ENCODE measurements around the gene TPPP2.

Gene TPPP2

GRCh38 chr14:21056520-21057163 is 26.6 kb downstream of the TPPP2 start:
- no peak for DNase-seq

- peak in 1 of 56 donors; percentile 1 for DNase-seq
Observed at GRCh38 chr14:21057803-21058675, 28.0 kb downstream of the TPPP2 start, which contains the start of gene RNASE8. RNASE8 (plus strand) TSS chr14:21057822; CDS start chr14:21057893, 71 bp downstream.

- DNase-seq: no peak
Observed at GRCh38 chr14:21058903-21059302, 28.9 kb downstream of the TPPP2 start.

GRCh38 chr14:21059842-21060613 is 30.0 kb downstream of the TPPP2 start:
- DNase-seq: peak in 21 of 56 donors; percentile 5 to 52 (median 16)

- no peak for DNase-seq
Observed at GRCh38 chr14:21060614-21061346, 30.8 kb downstream of the TPPP2 start.

- no peak for DNase-seq
Observed at GRCh38 chr14:21061347-21061668, 31.3 kb downstream of the TPPP2 start.

- no peak for DNase-seq
Observed at GRCh38 chr14:21063479-21063878, 33.5 kb downstream of the TPPP2 start.

- DNase-seq: peak in 1 of 56 donors; percentile 9
Observed at GRCh38 chr14:21066882-21067502, 37.0 kb downstream of the TPPP2 start.

- peak in 41 of 56 donors; percentile 4 to 69 (median 39) for DNase-seq
Observed at GRCh38 chr14:21068521-21069387, 38.7 kb downstream of the TPPP2 start.

- peak in 50 of 56 donors; percentile 24 to 84 (median 64) for DNase-seq
Observed at GRCh38 chr14:21069388-21070082, 39.5 kb downstream of the TPPP2 start.

GRCh38 chr14:21070083-21070609 is 40.1 kb downstream of the TPPP2 start, which contains the start of gene ARHGEF40:
ARHGEF40 (plus strand) TSS chr14:21070304; CDS start chr14:21070397, 93 bp downstream.
- DNase-seq: peak in 51 of 56 donors; percentile 27 to 87 (median 65)

- peak in 35 of 56 donors; percentile 32 to 79 (median 57) for DNase-seq
Observed at GRCh38 chr14:21070610-21071224, 40.7 kb downstream of the TPPP2 start.

GRCh38 chr14:21071225-21072030 is 41.4 kb downstream of the TPPP2 start:
- DNase-seq: peak in 55 of 56 donors; percentile 13 to 84 (median 66)

GRCh38 chr14:21072031-21072473 is 42.0 kb downstream of the TPPP2 start:
- peak in 2 of 56 donors; percentile 5 to 12 for DNase-seq

GRCh38 chr14:21072781-21073339 is 42.8 kb downstream of the TPPP2 start:
- no peak for DNase-seq

GRCh38 chr14:21073921-21074320 is 43.9 kb downstream of the TPPP2 start:
- DNase-seq: no peak

Measured in nucleus accumbens (tissue), 56 donors.